GM18505 (cell line): ENCODE data around the gene CTSD.
"Not testable (repeated sequence)": the region's sequence is repeated elsewhere in the genome, so short reads cannot be mapped to it uniquely, and the experiment has no call there.

Experiments
- ATAC-seq: cut with Tn5 transposase; IDR thresholded peaks from one replicate; pipeline ENCODE4 v1.9.1; 2021; ENCODE audit not compliant: unreplicated experiment
- POLR2A ChIP-seq: IDR thresholded peaks from 4 replicates; pipeline ENCODE4 v1.6.1; 2011; ENCODE audit warnings: borderline replicate concordance; ENCODE audit not compliant: insufficient read depth, insufficient read length; ENCODE audit errors: extremely low read depth

The CTSD gene

GRCh38 chr11:1778141-1778911 is 14.6 kb upstream of the CTSD start:
- no peak for ATAC-seq
- no peak for TF ChIP-seq POLR2A

GRCh38 chr11:1777737-1778136 is 14.0 kb upstream of the CTSD start:
- TF ChIP-seq POLR2A, result no peak
- no peak for ATAC-seq

GRCh38 chr11:1776944-1777715 is 13.4 kb upstream of the CTSD start:
- no peak for ATAC-seq
- TF ChIP-seq POLR2A, result no peak

- no peak for TF ChIP-seq POLR2A
- ATAC-seq, result no peak
Observed at GRCh38 chr11:1776331-1776851, 12.7 kb upstream of the CTSD start.

GRCh38 chr11:1774886-1775285 is 11.2 kb upstream of the CTSD start:
- no peak for ATAC-seq
- no peak for TF ChIP-seq POLR2A

- no peak for ATAC-seq
- no peak for TF ChIP-seq POLR2A
Observed at GRCh38 chr11:1773994-1774550, 10.3 kb upstream of the CTSD start.

- no peak for TF ChIP-seq POLR2A
- no peak for ATAC-seq
Observed at GRCh38 chr11:1773131-1773993, 9.6 kb upstream of the CTSD start.

GRCh38 chr11:1772270-1773130 is 8.8 kb upstream of the CTSD start:
- TF ChIP-seq POLR2A, result no peak
- no peak for ATAC-seq

GRCh38 chr11:1771700-1772099 is 8.0 kb upstream of the CTSD start:
- no peak for TF ChIP-seq POLR2A
- no peak for ATAC-seq

GRCh38 chr11:1771273-1771672 is 7.5 kb upstream of the CTSD start:
- no peak for ATAC-seq
- no peak for TF ChIP-seq POLR2A

- TF ChIP-seq POLR2A, result no peak
- no peak for ATAC-seq
Observed at GRCh38 chr11:1770528-1770927, 6.8 kb upstream of the CTSD start.

GRCh38 chr11:1770061-1770460 is 6.3 kb upstream of the CTSD start:
- no peak for ATAC-seq

GRCh38 chr11:1769304-1769936 is 5.7 kb upstream of the CTSD start:
- ATAC-seq, result not testable (repeated sequence)

More at GRCh38 chr11:1770061-1770460, 6.3 kb upstream of the CTSD start:
- TF ChIP-seq POLR2A, result no peak
